GM12891 (cell line): ENCODE data around the gene NASP.

Experiments used
- PAX5 ChIP-seq: IDR thresholded peaks from 2 replicates; pipeline ENCODE4 v1.6.1; 2011; ENCODE audit warnings: low read length, moderate library complexity, mild to moderate bottlenecking; ENCODE audit not compliant: insufficient read depth, severe bottlenecking
- POLR2A ChIP-seq: IDR thresholded peaks from 2 replicates; pipeline ENCODE4 v1.6.1; 2011; ENCODE audit warnings: low read depth, low read length, control low read depth
- POLR2AphosphoS5 ChIP-seq: IDR thresholded peaks from 2 replicates; pipeline ENCODE4 v1.6.1; 2011; ENCODE audit warnings: low read depth, low read length, control low read depth
- POU2F2 ChIP-seq: IDR thresholded peaks from 2 replicates; pipeline ENCODE4 v1.6.1; 2011; ENCODE audit warnings: low read depth, mild to moderate bottlenecking, control low read depth, low read length, moderate library complexity
- SPI1 ChIP-seq: IDR thresholded peaks from 2 replicates; pipeline ENCODE4 v1.6.1; 2011; ENCODE audit warnings: low read depth, low read length, control low read depth
- TAF1 ChIP-seq: IDR thresholded peaks from 2 replicates; pipeline ENCODE4 v1.6.1; 2011; ENCODE audit warnings: low read depth, low read length, control low read depth

GRCh38 chr1:45544530-45544929 is 39.3 kb upstream of the NASP start:
- TF ChIP-seq POLR2A = no peak
- no peak for TF ChIP-seq POU2F2
- TF ChIP-seq POLR2AphosphoS5 = no peak
- no peak for TF ChIP-seq PAX5
- TF ChIP-seq SPI1 = no peak
- no peak for TF ChIP-seq TAF1
